SIG-M5 (cell line): ENCODE data around the gene TSFM.

Experiments
- DNase-seq: peaks from one replicate; lab custom pipeline; 2025; lab: John Stamatoyannopoulos, UW

The TSFM gene

DNA sequence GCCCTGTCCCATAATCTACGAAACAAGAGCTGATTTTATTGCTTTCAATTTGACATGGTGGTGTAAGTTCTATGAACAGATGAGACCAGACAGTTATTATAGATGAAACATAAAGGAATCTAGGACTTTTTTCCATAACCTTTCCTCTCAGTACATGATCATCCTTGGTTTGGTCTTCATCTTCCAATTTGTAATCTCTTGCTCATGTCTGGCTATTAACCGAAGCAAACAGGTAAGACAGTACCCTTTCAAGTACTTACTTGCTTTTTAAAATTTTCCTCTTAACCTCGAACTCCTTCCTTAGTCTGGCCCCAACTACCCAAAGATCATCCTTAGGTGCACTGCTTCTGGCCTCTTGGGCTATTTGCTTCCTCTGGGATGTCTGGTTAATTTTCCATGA is 36.6 kb upstream of the TSFM start:
- no peak for DNase-seq

DNA sequence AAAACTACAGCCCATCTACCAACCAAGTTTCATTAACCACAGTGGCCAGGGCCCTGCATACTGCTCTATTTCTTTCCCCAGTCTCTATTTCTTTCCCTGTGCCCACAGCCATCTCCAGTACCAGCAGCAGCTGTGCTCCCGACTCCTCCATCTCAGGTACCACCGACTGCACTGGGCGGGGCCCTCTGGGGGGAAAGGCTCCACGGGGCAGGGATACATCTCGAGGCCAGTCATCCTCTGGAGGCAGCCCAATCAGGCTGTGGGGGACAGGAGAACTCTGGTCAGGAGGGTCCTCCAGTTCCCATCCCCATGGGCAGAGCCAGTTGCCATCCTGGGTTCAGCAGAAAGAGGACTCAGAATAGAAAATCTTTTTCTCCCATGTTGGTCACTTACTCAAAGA is 33.5 kb upstream of the TSFM start:
- DNase-seq, result no peak

DNA sequence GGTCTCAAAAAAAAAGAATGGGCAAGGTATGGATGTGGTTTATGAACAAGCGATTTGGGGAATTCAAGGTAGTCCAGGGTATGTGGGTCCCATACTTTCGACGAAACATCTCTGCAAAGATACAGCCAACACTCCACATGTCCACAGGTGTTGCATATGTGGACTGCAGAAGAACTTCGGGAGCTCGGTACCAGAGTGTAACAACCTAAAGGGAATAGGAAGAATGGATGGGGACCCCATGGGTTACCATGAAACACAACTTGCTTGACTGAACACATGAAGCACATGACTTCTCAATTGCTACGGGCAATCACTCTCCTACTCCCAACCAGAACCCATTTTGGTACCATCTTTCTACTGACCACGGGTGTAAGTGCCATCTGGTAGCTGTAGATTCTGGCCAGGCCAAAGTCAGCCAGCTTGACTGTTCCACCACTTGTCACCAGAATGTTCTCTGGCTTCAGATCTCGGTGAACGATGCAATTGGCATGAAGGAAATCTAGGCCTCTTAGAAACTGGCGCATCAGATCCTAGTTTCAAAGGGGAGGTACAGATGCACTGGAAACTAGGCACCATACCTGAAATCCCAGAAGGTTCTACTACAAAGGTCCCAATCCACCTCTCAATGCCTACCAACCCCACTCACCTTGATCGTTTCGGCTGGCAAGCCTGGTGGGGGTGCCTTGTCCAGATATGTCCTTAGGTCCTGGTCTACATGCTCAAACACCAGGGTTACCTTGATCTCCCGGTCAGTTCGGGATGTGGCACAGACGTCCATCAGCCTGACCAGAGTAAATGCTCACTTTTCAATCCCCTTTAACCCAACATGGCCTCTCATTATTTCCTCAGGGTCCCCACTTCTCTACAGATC is 31.8 kb upstream of the TSFM start:
- DNase-seq, result no peak

DNA sequence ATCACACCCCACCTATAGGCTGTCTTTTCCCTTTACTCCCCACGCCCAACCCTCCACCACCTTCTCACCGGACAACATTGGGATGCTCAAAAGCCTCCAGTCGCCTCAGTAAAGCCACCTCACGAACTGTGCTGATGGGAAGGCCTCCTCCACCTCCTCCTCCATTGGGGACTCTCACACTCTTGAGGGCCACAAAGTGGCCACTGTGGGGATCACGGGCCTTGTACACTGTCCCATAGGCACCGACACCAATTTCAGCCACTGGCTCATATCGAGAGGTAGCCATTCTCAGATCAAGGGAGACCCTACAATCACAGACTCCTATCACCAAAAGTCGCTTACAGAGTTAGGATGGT is 31.2 kb upstream of the TSFM start:
- no peak for DNase-seq

DNA sequence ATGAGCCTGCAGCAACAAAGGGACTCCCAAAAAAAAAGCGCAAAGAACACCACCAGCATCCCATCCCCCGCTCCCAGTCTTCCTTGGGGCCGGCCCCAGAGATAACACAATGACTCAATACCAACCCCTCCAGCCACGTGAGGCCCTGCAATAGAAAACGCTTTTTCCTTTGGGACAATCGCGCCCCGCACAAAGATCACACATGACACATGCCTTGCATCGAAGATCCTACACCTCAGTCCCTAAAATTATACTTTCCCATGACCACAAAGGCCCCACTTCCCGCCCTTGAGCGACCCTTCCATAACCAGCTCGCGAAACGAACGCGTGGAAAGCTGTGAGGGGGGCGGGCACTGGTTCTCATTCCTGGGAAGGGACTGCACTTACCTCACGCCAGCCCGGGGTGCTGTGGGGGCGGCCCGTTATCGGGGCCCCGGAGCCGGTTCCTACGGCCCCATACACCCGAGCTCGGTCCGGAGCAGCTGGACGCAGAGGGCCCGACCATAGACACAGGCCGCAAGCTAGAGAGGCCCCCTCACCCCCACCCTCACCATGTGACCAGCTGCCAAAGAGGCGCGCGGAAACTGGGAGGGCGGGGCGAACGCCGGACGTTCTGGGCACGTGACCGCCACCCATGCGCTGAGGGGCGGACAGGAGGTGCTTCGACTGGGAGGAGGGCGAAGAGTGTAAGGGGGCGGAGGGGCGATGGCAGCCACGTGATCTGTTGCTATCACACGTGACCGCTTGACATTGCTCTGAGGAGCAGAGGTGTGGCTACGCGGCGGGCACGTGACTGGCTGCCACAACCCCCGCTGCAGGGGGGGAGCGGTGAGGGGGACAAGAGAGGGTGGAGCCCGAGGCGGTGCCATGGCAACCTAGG is 30.6 kb upstream of the TSFM start, which contains the start of gene CDK4:
Gene CDK4, minus strand, starts transcription at position 523 of the 880 bp plus-strand sequence. CDS start 593 bp downstream, outside the sequence.
- DNase-seq, result peak; percentile 94

DNA sequence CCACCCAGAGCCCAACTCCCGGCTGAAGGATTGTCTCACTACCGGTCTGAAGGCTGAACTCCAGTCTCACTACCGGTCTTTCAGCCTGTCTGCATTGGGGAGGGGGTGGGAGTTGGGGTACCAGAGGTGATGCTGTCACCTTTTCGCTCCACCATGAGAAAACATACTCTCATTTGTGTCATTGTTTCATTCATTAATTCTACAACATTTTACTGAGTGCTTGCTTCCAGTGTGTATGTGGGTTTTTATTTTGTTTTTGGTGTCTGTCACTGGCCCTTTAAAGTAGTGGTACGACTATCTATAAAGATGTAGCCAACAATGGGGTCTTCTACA is 30.0 kb upstream of the TSFM start:
- no peak for DNase-seq

DNA sequence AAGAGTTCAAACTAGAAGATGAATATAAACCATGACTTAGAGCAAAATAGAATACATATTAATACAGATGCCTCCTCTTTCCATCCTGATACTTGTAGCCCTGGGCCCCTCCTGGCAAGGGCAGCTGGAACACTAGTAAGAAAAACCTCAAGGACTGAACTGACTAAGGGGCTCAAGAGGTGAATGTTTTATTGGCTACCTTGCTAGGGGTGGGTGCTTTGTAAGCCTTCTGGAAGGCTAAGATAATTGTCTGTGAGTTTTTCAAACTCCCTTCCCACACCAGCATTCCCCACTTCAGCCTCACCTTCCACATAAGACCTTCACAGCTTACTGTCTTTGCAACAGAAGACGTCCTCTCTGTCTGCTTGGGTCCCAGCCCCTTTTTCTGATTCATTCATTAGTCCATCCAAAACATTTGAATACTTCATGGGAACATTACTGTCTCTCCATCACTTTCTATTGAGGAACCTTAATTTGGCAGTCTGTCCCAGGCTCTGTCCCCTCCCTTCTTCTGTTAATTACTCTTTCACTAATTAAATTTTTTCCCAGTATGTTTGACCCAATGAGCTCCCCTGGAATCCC is 28.7 kb upstream of the TSFM start:
- DNase-seq, result no peak

DNA sequence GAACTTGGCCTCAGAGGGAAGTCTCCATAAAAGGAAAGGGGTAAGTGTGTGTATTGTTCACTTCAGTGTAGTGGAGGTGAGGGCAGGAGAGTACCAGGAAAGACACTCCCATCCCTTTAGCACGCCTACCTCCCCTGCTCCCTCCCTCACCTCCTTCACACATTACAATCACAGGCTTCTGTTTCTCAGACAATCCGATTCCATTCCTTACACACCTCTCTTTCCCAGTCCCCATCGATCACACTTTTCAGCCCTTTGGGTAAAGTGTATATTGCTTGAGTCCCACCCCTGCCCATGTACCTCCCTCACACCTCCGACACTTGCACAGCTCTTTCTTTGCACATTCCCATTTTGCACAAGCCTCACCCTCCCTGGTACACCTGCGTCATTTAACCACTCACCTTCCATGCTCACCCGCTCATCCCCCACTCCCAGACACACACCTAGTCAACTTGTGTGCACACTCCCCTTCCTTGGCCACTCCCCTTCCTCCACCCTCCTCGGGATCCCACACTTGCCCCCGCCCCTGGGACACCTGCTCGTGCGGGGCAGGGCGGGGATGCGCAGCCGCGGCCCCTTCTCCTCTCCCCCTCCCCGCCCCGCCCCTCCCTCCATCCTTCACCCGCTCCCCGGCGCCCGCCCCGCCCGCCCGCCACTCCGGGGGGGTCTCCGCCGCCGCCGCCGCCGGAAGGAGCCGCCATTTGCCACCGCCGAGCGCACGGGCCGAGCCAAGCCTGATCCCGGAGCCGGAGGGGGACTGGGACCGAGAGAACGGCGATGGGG is 28.0 kb upstream of the TSFM start, which contains the start of gene MARCHF9:
Gene MARCHF9, plus strand, starts transcription at position 693 of the 783 bp plus-strand sequence. CDS start 426 bp downstream, outside the sequence.
- DNase-seq, result no peak

DNA sequence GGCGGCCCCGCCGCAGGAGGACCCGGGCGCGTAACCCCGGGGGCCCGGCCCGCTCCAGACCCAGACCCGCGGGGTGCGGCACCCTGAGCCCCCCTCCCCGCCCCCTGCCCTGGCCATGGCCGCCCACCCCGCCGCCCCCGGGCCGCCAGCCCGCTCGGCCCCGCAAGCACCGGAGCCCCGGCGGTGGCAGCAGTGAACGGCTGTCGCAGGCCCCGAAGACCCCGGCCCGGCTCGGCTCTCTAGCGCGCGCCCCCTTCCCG is 27.5 kb upstream of the TSFM start:
- no peak for DNase-seq

DNA sequence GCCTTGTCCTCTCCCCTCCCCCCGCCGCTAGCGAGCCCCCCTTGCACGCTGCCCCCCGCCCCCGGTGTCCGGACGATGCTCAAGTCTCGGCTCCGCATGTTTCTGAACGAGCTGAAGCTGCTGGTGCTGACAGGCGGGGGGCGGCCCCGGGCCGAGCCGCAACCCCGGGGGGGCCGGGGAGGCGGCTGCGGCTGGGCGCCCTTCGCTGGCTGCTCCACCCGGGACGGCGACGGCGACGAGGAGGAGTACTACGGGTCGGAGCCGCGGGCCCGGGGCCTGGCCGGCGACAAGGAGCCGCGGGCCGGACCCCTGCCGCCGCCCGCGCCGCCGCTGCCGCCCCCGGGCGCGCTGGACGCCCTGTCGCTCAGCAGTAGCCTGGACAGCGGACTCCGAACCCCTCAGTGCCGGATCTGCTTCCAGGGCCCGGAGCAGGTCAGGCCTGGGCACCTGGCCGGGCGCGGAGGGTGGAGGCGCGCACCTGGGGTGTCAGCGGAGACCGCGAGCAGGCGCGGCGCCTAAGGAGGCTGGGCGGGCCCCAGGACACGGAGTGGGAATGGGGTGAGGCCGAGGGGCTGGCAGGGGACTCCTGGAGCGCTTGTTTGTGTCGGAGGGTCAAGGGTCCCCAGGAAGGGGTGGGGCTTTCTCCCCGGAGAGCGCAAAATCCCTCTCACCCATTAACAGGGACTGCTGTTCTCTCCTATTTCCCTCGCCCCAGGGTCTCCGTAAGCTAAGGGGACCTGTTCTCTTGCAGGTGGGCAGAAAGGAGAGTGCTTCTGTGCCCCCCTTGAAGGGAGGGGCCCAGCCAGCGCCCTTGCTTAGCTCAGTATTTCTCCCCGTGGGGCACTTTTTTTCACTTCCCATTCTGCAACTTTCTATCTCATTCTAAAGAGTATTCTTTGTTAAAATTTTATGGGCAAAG is 26.9 kb upstream of the TSFM start:
- DNase-seq, result no peak

DNA sequence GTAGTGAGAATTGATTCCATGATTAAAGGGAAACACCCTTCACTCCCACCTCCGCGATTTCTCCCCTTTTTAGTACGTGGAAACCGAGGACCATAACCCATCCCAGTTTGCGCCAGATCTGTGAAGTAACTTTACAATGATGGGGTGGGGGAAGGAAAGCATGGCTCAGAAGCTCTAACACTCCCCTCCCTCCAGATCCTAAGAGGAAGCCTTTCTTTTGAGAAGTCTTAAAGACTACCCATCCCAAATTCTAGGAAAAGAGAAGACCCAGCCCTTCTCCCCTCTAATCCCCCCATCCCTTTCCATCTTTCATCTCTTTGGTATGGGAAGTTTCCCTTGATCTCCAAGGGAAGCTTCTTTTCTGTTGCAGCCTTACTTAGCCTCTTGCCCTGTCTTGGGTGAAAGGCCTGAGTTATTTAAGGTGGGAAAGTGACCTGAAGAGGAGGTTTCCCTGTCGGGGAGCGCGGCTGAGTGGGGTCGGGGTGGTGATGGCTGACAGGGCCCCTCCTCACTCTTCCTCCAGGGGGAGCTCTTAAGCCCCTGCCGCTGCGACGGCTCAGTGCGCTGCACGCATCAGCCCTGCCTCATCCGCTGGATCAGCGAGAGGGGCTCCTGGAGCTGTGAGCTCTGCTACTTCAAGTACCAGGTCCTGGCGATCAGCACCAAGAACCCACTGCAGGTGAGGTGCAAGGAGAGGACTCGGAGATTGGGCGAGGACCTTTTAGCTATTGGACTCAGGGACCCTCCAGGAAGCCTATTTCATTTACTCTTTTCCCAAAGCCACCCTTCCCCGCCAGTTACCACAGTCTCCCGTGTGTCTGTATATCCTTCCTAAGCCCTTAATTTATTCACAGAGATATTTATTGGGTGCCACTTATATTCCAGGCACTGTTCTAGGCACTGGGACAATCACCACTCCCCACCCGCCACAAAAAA is 25.9 kb upstream of the TSFM start:
- DNase-seq, result peak; percentile 18

DNA sequence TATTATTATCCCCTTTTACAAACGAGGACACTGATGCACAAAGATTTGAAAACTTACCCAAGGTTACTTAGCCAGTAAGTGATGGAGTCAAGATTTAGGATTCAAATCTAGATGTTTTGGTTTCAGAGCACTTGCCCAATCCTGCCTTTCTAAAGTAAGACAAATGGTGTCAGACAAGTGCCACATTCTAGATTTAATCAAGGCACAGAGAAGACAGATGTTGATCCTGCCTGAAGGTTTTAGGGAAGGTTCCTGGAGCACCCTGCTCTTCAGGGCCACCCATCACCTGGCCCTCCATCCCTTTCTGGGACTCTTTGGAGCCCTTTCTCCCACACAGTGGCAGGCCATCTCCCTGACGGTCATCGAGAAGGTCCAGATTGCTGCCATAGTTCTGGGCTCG is 24.8 kb upstream of the TSFM start:
- no peak for DNase-seq

DNA sequence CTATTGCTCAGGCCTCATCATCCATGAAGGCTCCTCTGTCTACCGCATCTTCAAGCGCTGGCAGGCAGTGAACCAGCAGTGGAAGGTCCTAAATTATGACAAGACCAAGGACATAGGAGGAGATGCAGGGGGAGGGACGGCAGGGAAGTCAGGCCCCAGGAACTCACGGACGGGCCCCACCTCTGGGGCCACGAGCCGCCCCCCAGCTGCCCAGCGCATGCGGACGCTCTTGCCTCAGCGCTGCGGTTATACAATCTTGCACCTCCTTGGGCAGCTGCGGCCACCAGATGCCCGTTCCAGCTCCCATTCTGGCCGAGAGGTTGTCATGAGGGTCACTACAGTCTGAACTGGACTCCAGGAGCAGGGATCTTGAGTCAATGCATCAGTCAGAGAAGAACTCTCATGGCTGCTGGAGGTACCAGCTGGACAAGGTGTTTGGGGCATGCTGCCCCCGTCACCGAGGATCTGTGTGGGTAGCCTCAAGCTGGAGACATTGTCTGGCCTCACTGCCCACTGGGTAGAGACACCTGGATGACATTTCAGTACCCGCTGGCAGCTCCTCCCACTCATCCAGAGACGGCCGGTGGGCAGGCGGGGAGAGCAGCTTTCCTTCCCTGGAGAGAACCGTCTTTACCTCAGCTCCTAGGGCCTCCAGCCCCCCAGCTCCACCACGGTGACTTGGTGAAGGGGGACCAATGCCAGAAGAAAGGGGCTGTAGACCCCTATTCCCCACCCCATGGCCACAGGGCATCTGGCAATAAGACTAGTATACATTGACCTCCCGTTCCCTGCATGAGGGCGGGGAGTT is 23.8 kb upstream of the TSFM start:
- DNase-seq, result no peak

DNA sequence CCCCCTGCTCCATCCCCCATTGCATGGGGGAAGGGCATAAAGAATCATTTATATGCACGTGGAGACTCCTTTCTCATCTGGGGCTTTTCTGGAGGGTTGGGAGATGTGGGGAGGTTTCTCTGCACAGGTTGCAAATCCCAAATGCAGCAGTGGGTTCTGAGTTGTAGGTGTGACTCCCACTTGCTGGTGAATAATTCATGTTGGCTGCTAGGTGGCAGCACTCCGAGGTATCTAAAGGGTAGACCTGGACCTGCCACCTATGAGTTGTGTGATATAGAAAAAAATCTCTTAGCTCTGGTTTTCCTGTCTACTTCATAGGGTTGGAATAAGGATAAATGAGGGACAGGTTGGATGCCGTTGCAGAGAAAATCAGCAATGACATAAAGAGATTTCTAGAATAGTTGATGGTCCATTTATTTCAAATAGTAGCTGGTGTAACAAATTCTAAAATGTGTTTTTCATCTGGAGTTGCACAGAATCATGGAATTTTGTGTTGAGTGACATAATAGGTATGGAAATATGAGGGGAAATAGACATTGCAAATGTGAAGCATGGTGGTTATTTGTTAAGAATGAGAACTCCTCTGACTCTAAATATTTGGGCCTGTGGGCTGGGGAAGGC is 23.1 kb upstream of the TSFM start:
- no peak for DNase-seq

DNA sequence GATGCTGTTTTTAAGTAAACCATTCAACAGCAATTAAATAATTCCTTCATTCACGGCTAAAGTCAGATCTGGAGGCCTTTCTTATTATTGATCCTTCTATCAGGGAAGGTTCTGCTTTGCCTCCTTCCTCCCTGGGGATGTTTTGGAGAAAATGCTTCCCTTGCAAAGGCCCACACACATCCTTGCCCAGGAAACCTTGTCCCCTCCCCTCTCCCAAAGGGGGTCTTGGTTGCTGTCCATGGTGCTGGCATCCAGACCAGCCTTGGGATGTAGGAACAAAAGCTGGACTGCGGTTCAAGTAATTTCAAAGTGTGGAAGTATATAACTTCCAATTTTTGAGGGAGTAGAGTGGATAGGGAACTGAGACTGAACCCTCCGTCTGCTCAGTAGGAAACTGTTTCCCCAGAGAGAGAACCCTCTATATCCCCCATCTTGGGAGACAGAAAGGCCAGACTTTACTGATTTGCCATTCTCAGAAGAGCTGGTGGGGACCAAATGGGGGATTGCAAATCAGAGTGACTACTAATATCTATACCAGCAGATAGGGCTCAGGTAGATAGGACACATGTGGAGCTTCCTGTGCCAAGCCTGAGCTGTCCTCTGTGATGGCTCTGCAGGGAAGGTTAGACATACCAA is 22.1 kb upstream of the TSFM start:
- DNase-seq, result no peak

DNA sequence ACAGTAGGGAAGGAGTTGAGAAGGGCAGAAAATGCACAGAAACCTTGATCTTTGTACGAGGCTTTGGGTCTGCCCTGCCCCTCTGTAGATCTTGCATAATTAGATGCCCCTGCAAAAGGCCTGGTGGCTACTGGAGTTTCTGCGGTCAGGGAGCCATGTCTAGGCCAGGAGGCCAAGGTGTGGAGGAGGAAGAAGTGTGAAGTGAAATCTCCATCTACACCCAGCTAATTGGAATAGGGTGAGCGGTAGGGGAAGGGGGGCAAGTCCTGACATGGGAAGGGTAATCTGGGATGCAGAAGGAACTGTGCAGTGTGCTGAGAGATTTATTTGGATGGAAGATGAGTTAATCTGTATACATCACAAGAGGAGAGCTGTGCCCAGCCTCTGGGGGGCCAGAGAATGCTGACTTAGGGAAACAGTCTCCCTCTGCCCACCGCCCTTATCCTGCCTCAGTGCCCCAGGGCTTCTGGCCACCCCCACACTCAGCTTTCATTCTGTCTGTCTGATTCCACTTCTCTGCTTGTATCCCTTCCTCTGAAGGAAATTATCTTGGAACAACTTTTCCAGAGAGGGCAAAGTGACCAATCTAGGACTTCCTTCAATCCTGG is 21.1 kb upstream of the TSFM start:
- DNase-seq, result no peak

DNA sequence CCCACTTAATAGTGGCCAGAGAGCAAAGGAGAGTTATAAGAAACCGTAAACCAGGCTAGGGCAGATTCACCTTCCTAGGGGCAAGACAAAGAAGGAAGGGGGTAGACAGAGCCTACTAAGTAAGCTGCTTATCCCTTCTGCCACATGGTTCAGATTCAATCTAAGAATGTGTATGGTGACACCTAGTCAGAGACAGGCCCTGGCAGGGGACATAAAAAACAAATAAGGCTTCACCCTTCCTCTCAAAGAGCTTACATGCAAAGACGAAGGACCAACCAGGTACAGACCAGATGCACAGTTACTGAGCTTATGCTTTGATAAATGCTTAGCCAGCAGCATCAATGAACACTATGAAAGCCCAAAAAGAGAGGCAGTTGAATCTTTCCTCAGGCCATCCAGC is 20.1 kb upstream of the TSFM start:
- no peak for DNase-seq
